Measurements from ENCODE around the gene NOP14. TPM values are rescaled to one million over a fixed set of nuclear protein-coding genes. Genes with fewer than 3 reads are reported as not detected.

NOP14 gene
- total and polyA plus RNA-seq, 2 donors (not counting 1 experiment from before 2014, with no cell fraction given) = 9.1 to 30.4 TPM

- ATAC-seq (ENCODE audit: low read depth) = no peak
- Histone ChIP-seq H3K9ac (ENCODE audit: low read length) (no peak overlapping the region), H3K27me3 (replicated peaks in 1 of 4; ENCODE audit: control extremely low read depth in 1 of 4, control insufficient read depth in 3 of 4, insufficient read depth in 4 of 4, low read length in 3 of 4) (no peaks in the 10 kb centered on the region), H3K79me2 (ENCODE audit: control insufficient read depth, insufficient read depth, low read length) (peaks cover 63% of the 10 kb centered on the region), H4K20me1 (ENCODE audit: control insufficient read depth, insufficient read depth, low read length, poor library complexity, severe bottlenecking) (peaks cover 59% of the 10 kb centered on the region), H3K4me2 (replicated peaks; ENCODE audit: low read depth, low read length, poor library complexity, severe bottlenecking) (no peak overlapping the region), H3K4me3 (ENCODE audit: control extremely low read depth in 1 of 5, extremely low read depth in 1 of 5, insufficient read depth in 1 of 5, low read depth in 2 of 5, low read length in 4 of 5) (no peak overlapping the region), H3K9me3 (ENCODE audit: control extremely low read depth in 1 of 3, control insufficient read depth in 2 of 3, insufficient read depth in 1 of 3, low read length in 2 of 3) (no peaks in the 10 kb centered on the region), H3K4me1 (ENCODE audit: control insufficient read depth in 2 of 2, insufficient read depth in 2 of 2, low read length in 2 of 2) (peaks cover 2 to 3% of the 10 kb centered on the region in 2 donors), H3K27ac (ENCODE audit: low read length in 2 of 2) (no peak overlapping the region), H2AFZ (ENCODE audit: insufficient read depth, low read depth, low read length, poor library complexity, severe bottlenecking) (no peak overlapping the region), H3K36me3 (replicated peaks in 1 of 2; ENCODE audit: control extremely low read depth in 1 of 2, control insufficient read depth in 1 of 2, extremely low read depth in 1 of 2, insufficient read depth in 2 of 2, low read length in 1 of 2) (peaks cover 17 to 78% of the 10 kb centered on the region in 2 experiments)
- H3K4me3 Mint-ChIP-seq = no peak overlapping the region
- intact Hi-C loops (cut with micrococcal nuclease) = no loop called here
- DNase-seq = no peak
- TF ChIP-seq, protein P1, sequence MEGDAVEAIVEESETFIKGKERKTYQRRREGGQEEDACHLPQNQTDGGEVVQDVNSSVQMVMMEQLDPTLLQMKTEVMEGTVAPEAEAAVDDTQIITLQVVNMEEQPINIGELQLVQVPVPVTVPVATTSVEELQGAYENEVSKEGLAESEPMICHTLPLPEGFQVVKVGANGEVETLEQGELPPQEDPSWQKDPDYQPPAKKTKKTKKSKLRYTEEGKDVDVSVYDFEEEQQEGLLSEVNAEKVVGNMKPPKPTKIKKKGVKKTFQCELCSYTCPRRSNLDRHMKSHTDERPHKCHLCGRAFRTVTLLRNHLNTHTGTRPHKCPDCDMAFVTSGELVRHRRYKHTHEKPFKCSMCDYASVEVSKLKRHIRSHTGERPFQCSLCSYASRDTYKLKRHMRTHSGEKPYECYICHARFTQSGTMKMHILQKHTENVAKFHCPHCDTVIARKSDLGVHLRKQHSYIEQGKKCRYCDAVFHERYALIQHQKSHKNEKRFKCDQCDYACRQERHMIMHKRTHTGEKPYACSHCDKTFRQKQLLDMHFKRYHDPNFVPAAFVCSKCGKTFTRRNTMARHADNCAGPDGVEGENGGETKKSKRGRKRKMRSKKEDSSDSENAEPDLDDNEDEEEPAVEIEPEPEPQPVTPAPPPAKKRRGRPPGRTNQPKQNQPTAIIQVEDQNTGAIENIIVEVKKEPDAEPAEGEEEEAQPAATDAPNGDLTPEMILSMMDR (IDR thresholded peaks at IDR 0.05) = no peak
- TF ChIP-seq EZH2 (IDR thresholded peaks at IDR 0.05; ENCODE audit: borderline replicate concordance, insufficient read depth, low read depth, low read length, poor library complexity, severe bottlenecking) = no peak
- WGBS (ENCODE audit: insufficient coverage) = 95% methylated on average over 6 of the region's 6 CpGs
- ChIA-PET POLR2A (interaction anchor here (0.9 kb wide), 1 partner anchor 11 kb away, joined by 3 read pairs; no protein-coding TSS in a partner anchor), CTCF (no interaction called here)
- no peaks in the 10 kb centered on the region for H3K9me3 Mint-ChIP-seq (ENCODE audit: insufficient read depth)
- no peaks in the 10 kb centered on the region for H3K27me3 Mint-ChIP-seq
- H3K27ac Mint-ChIP-seq = no peak overlapping the region
- H3K4me1 Mint-ChIP-seq = peaks cover 22% of the 10 kb centered on the region
Observed at GRCh38 chr4:2913168-2913567, 50.0 kb downstream of the NOP14 start.

- ATAC-seq (ENCODE audit: low read depth) (no peak), DNase-seq (no peak)
- intact Hi-C loops (cut with micrococcal nuclease) = no loop called here
- Histone ChIP-seq H4K20me1 (ENCODE audit: control insufficient read depth, insufficient read depth, low read length, poor library complexity, severe bottlenecking) (peaks cover 72% of the 10 kb centered on the region), H3K9me3 (ENCODE audit: control extremely low read depth in 1 of 3, control insufficient read depth in 2 of 3, insufficient read depth in 1 of 3, low read length in 2 of 3) (no peaks in the 10 kb centered on the region), H3K27ac (ENCODE audit: low read length in 2 of 2) (no peak overlapping the region), H2AFZ (ENCODE audit: insufficient read depth, low read depth, low read length, poor library complexity, severe bottlenecking) (no peak overlapping the region), H3K4me3 (ENCODE audit: control extremely low read depth in 1 of 5, extremely low read depth in 1 of 5, insufficient read depth in 1 of 5, low read depth in 2 of 5, low read length in 4 of 5) (no peak overlapping the region), H3K27me3 (replicated peaks in 1 of 4; ENCODE audit: control extremely low read depth in 1 of 4, control insufficient read depth in 3 of 4, insufficient read depth in 4 of 4, low read length in 3 of 4) (no peaks in the 10 kb centered on the region), H3K4me1 (ENCODE audit: control insufficient read depth in 2 of 2, insufficient read depth in 2 of 2, low read length in 2 of 2) (no peaks in the 10 kb centered on the region), H3K79me2 (ENCODE audit: control insufficient read depth, insufficient read depth, low read length) (peaks cover 62% of the 10 kb centered on the region), H3K36me3 (replicated peaks in 1 of 2; ENCODE audit: control extremely low read depth in 1 of 2, control insufficient read depth in 1 of 2, extremely low read depth in 1 of 2, insufficient read depth in 2 of 2, low read length in 1 of 2) (peaks cover 17 to 88% of the 10 kb centered on the region in 2 experiments), H3K4me2 (replicated peaks; ENCODE audit: low read depth, low read length, poor library complexity, severe bottlenecking) (no peak overlapping the region), H3K9ac (ENCODE audit: low read length) (no peak overlapping the region)
- ChIA-PET POLR2A (no interaction called here), CTCF (interaction anchor here (0.5 to 2.9 kb wide), 3 partner anchors 12 to 47 kb away, joined by 3 to 11 read pairs (median 6); no protein-coding TSS in a partner anchor)
- H3K4me3 Mint-ChIP-seq = no peak overlapping the region
- H3K4me1 Mint-ChIP-seq = peaks cover 9% of the 10 kb centered on the region
- H3K9me3 Mint-ChIP-seq (ENCODE audit: insufficient read depth) = no peaks in the 10 kb centered on the region
- H3K27me3 Mint-ChIP-seq = no peaks in the 10 kb centered on the region
- H3K27ac Mint-ChIP-seq = no peak overlapping the region
- 92% methylated on average over 3 of the region's 3 CpGs for WGBS (ENCODE audit: insufficient coverage)
- TF ChIP-seq, protein P1 (IDR thresholded peaks at IDR 0.05) = no peak
- no peak for TF ChIP-seq EZH2 (IDR thresholded peaks at IDR 0.05; ENCODE audit: borderline replicate concordance, insufficient read depth, low read depth, low read length, poor library complexity, severe bottlenecking)
Observed at GRCh38 chr4:2911868-2912267, 51.3 kb downstream of the NOP14 start.
